ENCODE measurements around the gene CAPN10. TPM values are rescaled to one million over a fixed set of nuclear protein-coding genes. Genes with fewer than 3 reads are reported as not detected.

CAPN10 gene
- total and polyA plus RNA-seq, 4 donors: 28.2 to 42.9 (median 33.5) TPM

DNA sequence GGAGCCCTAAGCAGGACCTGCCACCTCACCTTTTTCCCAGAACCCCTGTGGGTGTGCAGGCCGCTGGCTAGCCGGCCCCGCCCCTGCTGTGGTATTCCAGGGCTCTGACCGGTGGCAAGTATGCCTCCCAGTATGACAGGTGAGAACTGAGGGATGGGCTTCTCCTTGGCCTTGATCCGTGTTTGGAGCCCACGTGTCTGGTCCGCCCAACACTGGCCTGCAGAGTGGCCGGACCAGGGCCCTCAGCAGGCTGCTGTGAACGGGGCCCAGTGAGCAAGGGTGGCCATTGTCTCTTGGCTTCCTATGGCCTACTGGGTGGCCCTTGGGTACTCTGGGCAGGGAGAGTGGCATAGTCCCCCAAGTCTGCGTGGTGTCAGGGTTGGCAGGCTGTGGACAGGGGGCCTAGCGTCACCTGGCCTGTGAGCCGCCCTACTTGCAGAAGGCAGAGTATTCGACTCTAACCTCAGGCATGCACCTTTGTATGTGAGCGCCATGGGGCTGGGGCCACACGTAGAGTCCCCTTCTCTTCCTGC, 16.5 kb upstream of the CAPN10 start:
- H3K4me3 ChIP-seq: no peak overlapping the region
- H3K9ac ChIP-seq (ENCODE audit: insufficient read depth in 1 of 2, low read length in 2 of 2): no peak overlapping the region
- DNase-seq (no peak), ATAC-seq (ENCODE audit: insufficient read depth, low FRiP score) (no peak)
- peaks cover 0 to 38% (median 20%) of the 10 kb centered on the region in 5 donors for H3K4me1 ChIP-seq (ENCODE audit: control insufficient read depth in 5 of 5, insufficient read depth in 5 of 5, low read length in 5 of 5)
- WGBS, 2 donors: 86 to 94% methylated on average over 15 of the region's 15 CpGs
- TF ChIP-seq, protein P1, sequence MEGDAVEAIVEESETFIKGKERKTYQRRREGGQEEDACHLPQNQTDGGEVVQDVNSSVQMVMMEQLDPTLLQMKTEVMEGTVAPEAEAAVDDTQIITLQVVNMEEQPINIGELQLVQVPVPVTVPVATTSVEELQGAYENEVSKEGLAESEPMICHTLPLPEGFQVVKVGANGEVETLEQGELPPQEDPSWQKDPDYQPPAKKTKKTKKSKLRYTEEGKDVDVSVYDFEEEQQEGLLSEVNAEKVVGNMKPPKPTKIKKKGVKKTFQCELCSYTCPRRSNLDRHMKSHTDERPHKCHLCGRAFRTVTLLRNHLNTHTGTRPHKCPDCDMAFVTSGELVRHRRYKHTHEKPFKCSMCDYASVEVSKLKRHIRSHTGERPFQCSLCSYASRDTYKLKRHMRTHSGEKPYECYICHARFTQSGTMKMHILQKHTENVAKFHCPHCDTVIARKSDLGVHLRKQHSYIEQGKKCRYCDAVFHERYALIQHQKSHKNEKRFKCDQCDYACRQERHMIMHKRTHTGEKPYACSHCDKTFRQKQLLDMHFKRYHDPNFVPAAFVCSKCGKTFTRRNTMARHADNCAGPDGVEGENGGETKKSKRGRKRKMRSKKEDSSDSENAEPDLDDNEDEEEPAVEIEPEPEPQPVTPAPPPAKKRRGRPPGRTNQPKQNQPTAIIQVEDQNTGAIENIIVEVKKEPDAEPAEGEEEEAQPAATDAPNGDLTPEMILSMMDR (IDR thresholded peaks at IDR 0.05; ENCODE audit: control extremely low read depth, extremely low read depth): no peak
- H3K27me3 ChIP-seq (ENCODE audit: control insufficient read depth in 3 of 3, insufficient read depth in 3 of 3, low read length in 2 of 3): peaks cover 0 to 4% (median 0%) of the 10 kb centered on the region in 3 donors
- H3K27ac ChIP-seq (ENCODE audit: low read depth in 1 of 2, low read length in 1 of 2): peak overlapping the region in 1 of 2 donors; percentile 12
- peaks cover 0 to 32% (median 0%) of the 10 kb centered on the region in 4 donors for H3K36me3 ChIP-seq (ENCODE audit: control insufficient read depth in 4 of 4, insufficient read depth in 4 of 4, low read length in 4 of 4)
- H3K9me3 ChIP-seq (ENCODE audit: control insufficient read depth in 4 of 4, insufficient read depth in 3 of 4, low read length in 3 of 4): no peaks in the 10 kb centered on the region

DNA sequence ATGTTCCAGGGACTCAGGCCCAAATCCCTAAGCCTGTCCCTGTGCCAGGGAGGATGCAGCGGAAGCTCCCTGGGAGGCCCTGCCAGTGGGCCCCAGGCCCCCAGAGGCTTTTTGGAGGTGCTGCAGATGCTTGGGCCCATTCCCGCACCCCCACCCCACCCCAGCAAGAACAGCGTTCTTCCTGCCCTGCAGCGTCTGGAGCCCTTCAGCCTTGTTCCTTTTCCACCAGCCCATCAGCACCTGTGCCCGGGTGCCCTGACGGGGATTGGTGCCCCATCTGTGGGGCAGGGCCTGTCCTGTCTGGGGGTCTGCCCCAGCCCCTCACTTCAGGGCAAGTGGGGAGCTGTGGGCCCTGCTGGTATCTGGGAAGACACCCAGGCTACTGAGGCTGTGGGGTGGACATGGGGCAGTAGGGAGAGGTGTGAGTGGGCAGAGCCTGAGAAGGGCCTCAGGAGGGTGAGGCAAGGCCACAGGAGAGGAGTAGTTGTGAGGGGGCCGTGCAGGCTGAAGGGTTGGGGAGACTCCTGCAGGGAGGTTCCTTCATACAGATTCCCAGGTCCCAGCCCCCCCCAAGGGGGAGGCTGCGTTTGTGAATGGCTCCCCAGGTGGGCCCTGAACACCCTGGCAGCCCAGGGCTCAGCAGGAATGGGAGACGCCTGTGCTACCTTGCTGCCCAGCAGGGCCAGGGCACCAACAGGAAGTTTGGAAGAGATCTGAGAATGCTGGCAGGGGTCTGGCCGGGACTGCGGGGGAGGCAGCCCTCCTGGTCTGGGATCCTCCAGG, 15.8 kb upstream of the CAPN10 start:
- Histone ChIP-seq H3K27me3 (ENCODE audit: control insufficient read depth in 3 of 3, insufficient read depth in 3 of 3, low read length in 2 of 3) (peaks cover 0 to 4% (median 0%) of the 10 kb centered on the region in 3 donors), H3K9ac (ENCODE audit: insufficient read depth in 1 of 2, low read length in 2 of 2) (no peak overlapping the region), H3K4me3 (no peak overlapping the region), H3K36me3 (ENCODE audit: control insufficient read depth in 4 of 4, insufficient read depth in 4 of 4, low read length in 4 of 4) (peaks cover 0 to 38% (median 0%) of the 10 kb centered on the region in 4 donors), H3K27ac (ENCODE audit: low read depth in 1 of 2, low read length in 1 of 2) (no peak overlapping the region), H3K9me3 (ENCODE audit: control insufficient read depth in 4 of 4, insufficient read depth in 3 of 4, low read length in 3 of 4) (no peaks in the 10 kb centered on the region), H3K4me1 (ENCODE audit: control insufficient read depth in 5 of 5, insufficient read depth in 5 of 5, low read length in 5 of 5) (peaks cover 0 to 32% (median 16%) of the 10 kb centered on the region in 5 donors)
- WGBS, 2 donors: 90 to 93% methylated on average over 11 of the region's 11 CpGs
- no peak for ATAC-seq (ENCODE audit: insufficient read depth, low FRiP score)
- no peak for DNase-seq
- TF ChIP-seq, protein P1 (IDR thresholded peaks at IDR 0.05; ENCODE audit: control extremely low read depth, extremely low read depth): no peak

DNA sequence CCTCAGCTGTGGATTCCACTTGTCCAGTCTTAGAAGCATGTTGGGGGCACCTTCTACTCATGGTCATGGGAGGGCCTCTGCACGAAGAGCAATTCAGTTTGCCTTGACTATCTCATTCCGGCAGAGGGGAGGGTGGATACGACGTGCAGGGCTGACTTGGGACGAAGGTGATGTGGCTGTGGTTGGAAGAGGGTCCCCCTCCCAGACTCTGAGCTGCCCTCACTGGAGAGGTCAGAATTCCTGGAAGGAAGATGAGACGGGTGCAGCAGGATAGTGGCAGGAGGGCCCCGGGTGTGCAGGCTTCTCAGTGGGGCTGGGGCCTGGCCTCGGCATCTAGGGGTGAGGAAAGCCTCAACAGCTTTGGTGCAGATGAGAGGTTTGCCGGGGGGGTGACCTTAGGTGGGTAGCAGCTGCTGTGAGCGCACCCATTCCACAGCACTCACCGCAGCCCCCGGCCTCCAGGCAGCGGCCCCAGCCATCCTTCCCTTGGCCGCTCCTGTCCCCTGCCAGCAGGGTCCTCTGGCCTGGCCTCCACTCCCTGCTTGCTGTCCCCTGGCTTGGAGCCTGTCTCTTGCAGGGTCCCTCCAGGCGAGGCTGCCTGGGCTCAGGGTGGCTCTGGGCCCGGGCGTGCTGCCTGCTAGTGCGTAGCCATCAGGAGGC, 15.1 kb upstream of the CAPN10 start:
- Histone ChIP-seq H3K9me3 (ENCODE audit: control insufficient read depth in 4 of 4, insufficient read depth in 3 of 4, low read length in 3 of 4) (no peaks in the 10 kb centered on the region), H3K27ac (ENCODE audit: low read depth in 1 of 2, low read length in 1 of 2) (no peak overlapping the region), H3K4me1 (ENCODE audit: control insufficient read depth in 5 of 5, insufficient read depth in 5 of 5, low read length in 5 of 5) (peaks cover 0 to 28% (median 11%) of the 10 kb centered on the region in 5 donors), H3K4me3 (no peak overlapping the region), H3K9ac (ENCODE audit: insufficient read depth in 1 of 2, low read length in 2 of 2) (no peak overlapping the region), H3K27me3 (ENCODE audit: control insufficient read depth in 3 of 3, insufficient read depth in 3 of 3, low read length in 2 of 3) (peaks cover 0 to 4% (median 0%) of the 10 kb centered on the region in 3 donors), H3K36me3 (ENCODE audit: control insufficient read depth in 4 of 4, insufficient read depth in 4 of 4, low read length in 4 of 4) (peaks cover 0 to 45% (median under 1%) of the 10 kb centered on the region in 4 donors)
- TF ChIP-seq, protein P1 (IDR thresholded peaks at IDR 0.05; ENCODE audit: control extremely low read depth, extremely low read depth): no peak
- DNase-seq (no peak), ATAC-seq (ENCODE audit: insufficient read depth, low FRiP score) (no peak)
- WGBS, 2 donors: 93 to 96% methylated on average over 18 of the region's 18 CpGs
